Panc1 (cell line): Measurements from ENCODE around the gene SURF4. TPM values are rescaled to one million over a fixed set of nuclear protein-coding genes. Genes with fewer than 3 reads are reported as not detected.

ENCODE experiments used
- ATAC-seq: fragments of 200-7000 bp; cut with Tn5 transposase; 2 replicates; pipeline ENCODE4 v1.9.1; 2020; ENCODE audit warnings: mild to moderate bottlenecking, moderate library complexity
- BruUV-seq: library from RNA; stranded (reverse); fragments of 400-500 nt; replicated peaks from 2 replicates; lab custom pipeline; 2021; lab: Mats Ljungman, UMichigan
- CTCF ChIA-PET: fragments of 300-600 bp; sonication (Branson Sonifier 250); formaldehyde crosslinking; loops from one replicate; lab custom pipeline; 2022; ENCODE audit warnings: antibody characterized with exemption; lab: Charles Lee
- POLR2A ChIA-PET: fragments of 300-600 bp; sonication (Branson Sonifier 250); formaldehyde crosslinking; loops from one replicate; lab custom pipeline; 2022; ENCODE audit warnings: antibody characterized with exemption; lab: Charles Lee
- DNase-seq: peaks from one replicate; pipeline ENCODE4 v3.0.0-alpha.2; 2010; ENCODE audit warnings: low read depth, low spot score
- H3K27ac ChIP-seq: 2 replicates; pipeline ENCODE4 v1.5.1; 2011; ENCODE audit warnings: mild to moderate bottlenecking, low read length, inconsistent platforms
- H3K27me3 ChIP-seq: fragments of 200-500 bp; sonication (Bioruptor generic); 2 replicates; pipeline ENCODE4 v1.6.0; 2014; ENCODE audit warnings: low read length, inconsistent platforms; ENCODE audit not compliant: control insufficient read depth, insufficient read depth
- H3K36me3 ChIP-seq: fragments of 200-500 bp; sonication (Bioruptor generic); 2 replicates; pipeline ENCODE4 v1.5.1; 2014; ENCODE audit warnings: inconsistent platforms, mild to moderate bottlenecking, low read length, moderate library complexity; ENCODE audit not compliant: control insufficient read depth, insufficient read depth
- H3K4me1 ChIP-seq: 2 replicates; pipeline ENCODE4 v1.5.1; 2011; ENCODE audit warnings: inconsistent platforms, mild to moderate bottlenecking, low read length, moderate library complexity; ENCODE audit not compliant: control insufficient read depth, insufficient read depth
- H3K4me3 ChIP-seq, 2 experiments: 2 replicates each; pipeline ENCODE4 v1.5.1; 2011 to 2012; ENCODE audit warnings: low read depth in 2 of 2, low read length in 2 of 2, mild to moderate bottlenecking in 2 of 2, inconsistent platforms in 1 of 2, moderate library complexity in 1 of 2
- H3K9me3 ChIP-seq: fragments of 200-500 bp; sonication (Bioruptor generic); 2 replicates; pipeline ENCODE4 v1.5.1; 2014; ENCODE audit warnings: low read depth, mild to moderate bottlenecking, inconsistent platforms, low read length, moderate library complexity; ENCODE audit not compliant: control insufficient read depth, insufficient read depth
- CTCF ChIP-seq: fragments of 450-650 bp; IDR thresholded peaks from 2 replicates; pipeline ENCODE4 v1.5.1; 2017; ENCODE audit warnings: mild to moderate bottlenecking
- POLR2AphosphoS5 ChIP-seq: IDR thresholded peaks from 2 replicates; pipeline ENCODE4 v1.6.1; 2012; ENCODE audit warnings: mild to moderate bottlenecking, low read depth, low read length, moderate library complexity
- REST ChIP-seq, 2 experiments: IDR thresholded peaks; 2 replicates each; pipeline ENCODE4 v1.6.1; 2011 to 2012; ENCODE audit warnings: low read depth in 2 of 2, control low read depth in 1 of 2, low read length in 1 of 2, mild to moderate bottlenecking in 1 of 2, moderate library complexity in 1 of 2; ENCODE audit not compliant: insufficient read depth in 1 of 2
- SIN3A ChIP-seq: IDR thresholded peaks from 2 replicates; pipeline ENCODE4 v1.6.1; 2012; ENCODE audit warnings: low read depth, mild to moderate bottlenecking, low read length, moderate library complexity, borderline replicate concordance; ENCODE audit not compliant: insufficient read depth
- TCF7L2 ChIP-seq: IDR thresholded peaks from 2 replicates; pipeline ENCODE4 v1.6.1; 2011; ENCODE audit warnings: mild to moderate bottlenecking, low read depth, low read length, inconsistent platforms
- in situ Hi-C: cut with HindIII; loops from 2 replicates; pipeline ENCODE4 v1.10.0; 2016; ENCODE audit warnings: low sequenced_read_pairs, low pct_unique_long_range_greater_than_20kb
- intact Hi-C: fragments of 100-400 bp; cut with micrococcal nuclease; formaldehyde crosslinking; loops from one replicate; pipeline ENCODE4 v1.10.0; 2022; ENCODE audit not compliant: unreplicated experiment
- total RNA-seq: library from RNA; stranded (reverse); gene quantifications from one replicate; pipeline ENCODE4 v1.2.1, GENCODE V29; 2021; ENCODE audit not compliant: unreplicated experiment

Gene SURF4
- total RNA-seq, 1 experiment from 2014 or later = 149 TPM

GRCh38 chr9:133424187-133424586, 48.3 kb upstream of the SURF4 start:
- ATAC-seq (no peak), DNase-seq (no peak)
- Histone ChIP-seq H3K27me3 (no peaks in the 10 kb centered on the region), H3K9me3 (no peaks in the 10 kb centered on the region), H3K27ac (no peak overlapping the region), H3K4me1 (peaks cover 6% of the 10 kb centered on the region; the same call in 1 of the 2 replicates), H3K36me3 (no peaks in the 10 kb centered on the region), H3K4me3 (no peak overlapping the region)
- in situ Hi-C loops (no loop called here), intact Hi-C loops (no loop called here)
- CTCF ChIA-PET = no interaction called here
- no TSS peak for BruUV-seq
- POLR2A ChIA-PET = no interaction called here
- no peak for TF ChIP-seq REST (IDR thresholded peaks at IDR 0.05; ENCODE audit: insufficient read depth in 1 of 2, low read depth in 2 of 2, low read length in 1 of 2)
- no peak for TF ChIP-seq CTCF
- TF ChIP-seq TCF7L2 = no peak
- no peak for TF ChIP-seq POLR2AphosphoS5
- TF ChIP-seq SIN3A = no peak

GRCh38 chr9:133423216-133423615, 47.4 kb upstream of the SURF4 start:
- ATAC-seq (no peak), DNase-seq (no peak)
- POLR2A ChIA-PET = no interaction called here
- H3K4me1 ChIP-seq = peaks cover 6% of the 10 kb centered on the region; the same call in 1 of the 2 replicates
- H3K9me3 ChIP-seq = no peaks in the 10 kb centered on the region
- intact Hi-C loops = no loop called here
- H3K4me3 ChIP-seq = no peak overlapping the region
- TF ChIP-seq POLR2AphosphoS5 (no peak), SIN3A (no peak), TCF7L2 (no peak), REST (IDR thresholded peaks at IDR 0.05; ENCODE audit: insufficient read depth in 1 of 2, low read depth in 2 of 2, low read length in 1 of 2) (no peak), CTCF (no peak)
- no TSS peak for BruUV-seq
- in situ Hi-C loops = no loop called here
- H3K27ac ChIP-seq = no peak overlapping the region
- no peaks in the 10 kb centered on the region; the same call in 1 of the 2 replicates for H3K36me3 ChIP-seq
- CTCF ChIA-PET = interaction anchor here (1.1 kb wide), 1 partner anchor 36 kb away, joined by 3 read pairs; the partner anchor contains the start of gene CACFD1
- no peaks in the 10 kb centered on the region for H3K27me3 ChIP-seq
